GM12801 (cell line): ENCODE results near the gene ANKS1A.

Source experiments
- TF ChIP-seq, protein P1 (sequence below): IDR thresholded peaks from one replicate; pipeline ENCODE4 v1.5.1; 2011; ENCODE audit warnings: control low read depth; ENCODE audit not compliant: insufficient read length; ENCODE audit errors: extremely low read depth

The ANKS1A gene

GRCh38 chr6:35055891-35056290 is 166.8 kb downstream of the ANKS1A start:
- TF ChIP-seq, protein P1, sequence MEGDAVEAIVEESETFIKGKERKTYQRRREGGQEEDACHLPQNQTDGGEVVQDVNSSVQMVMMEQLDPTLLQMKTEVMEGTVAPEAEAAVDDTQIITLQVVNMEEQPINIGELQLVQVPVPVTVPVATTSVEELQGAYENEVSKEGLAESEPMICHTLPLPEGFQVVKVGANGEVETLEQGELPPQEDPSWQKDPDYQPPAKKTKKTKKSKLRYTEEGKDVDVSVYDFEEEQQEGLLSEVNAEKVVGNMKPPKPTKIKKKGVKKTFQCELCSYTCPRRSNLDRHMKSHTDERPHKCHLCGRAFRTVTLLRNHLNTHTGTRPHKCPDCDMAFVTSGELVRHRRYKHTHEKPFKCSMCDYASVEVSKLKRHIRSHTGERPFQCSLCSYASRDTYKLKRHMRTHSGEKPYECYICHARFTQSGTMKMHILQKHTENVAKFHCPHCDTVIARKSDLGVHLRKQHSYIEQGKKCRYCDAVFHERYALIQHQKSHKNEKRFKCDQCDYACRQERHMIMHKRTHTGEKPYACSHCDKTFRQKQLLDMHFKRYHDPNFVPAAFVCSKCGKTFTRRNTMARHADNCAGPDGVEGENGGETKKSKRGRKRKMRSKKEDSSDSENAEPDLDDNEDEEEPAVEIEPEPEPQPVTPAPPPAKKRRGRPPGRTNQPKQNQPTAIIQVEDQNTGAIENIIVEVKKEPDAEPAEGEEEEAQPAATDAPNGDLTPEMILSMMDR, result no peak

- TF ChIP-seq, protein P1, result no peak
Observed at GRCh38 chr6:35056952-35057351, 167.9 kb downstream of the ANKS1A start.

DNA sequence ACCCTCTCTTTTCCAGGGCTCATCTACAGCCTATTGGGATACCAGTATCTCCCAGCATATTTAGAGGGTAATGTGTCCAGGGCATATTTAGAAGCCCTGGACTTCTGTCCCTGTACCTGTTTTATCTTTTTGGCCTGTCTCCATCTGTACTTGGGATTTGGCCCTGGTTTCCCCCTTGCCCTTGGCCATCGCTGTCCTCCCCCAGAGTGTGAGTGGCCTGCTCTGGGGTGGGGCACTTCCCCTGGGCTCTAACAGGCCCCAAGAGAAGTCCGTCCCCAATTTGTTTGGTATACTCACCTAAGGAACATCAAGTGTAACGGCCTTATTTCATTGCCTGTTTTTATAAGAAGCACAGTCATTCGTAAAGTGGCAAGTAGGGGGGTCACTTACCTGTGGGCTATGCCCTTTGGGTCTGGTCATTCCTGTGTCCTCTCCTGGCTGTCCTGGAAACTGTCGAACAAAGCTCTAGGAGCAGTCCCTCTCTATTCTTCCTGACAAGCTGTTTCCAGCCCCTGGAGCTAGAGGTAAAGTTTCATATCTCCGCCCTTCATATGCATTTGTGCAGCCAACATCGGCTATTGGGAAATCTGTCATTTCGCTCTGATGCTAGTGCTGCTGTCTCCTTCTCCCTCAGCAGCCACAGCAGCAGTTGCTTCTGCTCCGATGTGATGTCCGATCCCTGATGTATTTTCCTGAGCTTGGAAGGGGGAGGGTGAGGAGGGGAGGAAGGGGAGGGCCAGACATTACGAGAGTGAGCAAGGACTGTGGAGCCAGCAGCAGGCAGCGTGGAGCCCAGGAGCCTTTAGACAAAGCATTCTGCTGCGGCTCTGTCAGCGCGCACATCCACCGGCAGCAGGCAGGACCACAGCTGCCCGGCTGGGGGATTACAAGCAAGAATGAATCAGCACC is 168.6 kb downstream of the ANKS1A start:
- TF ChIP-seq, protein P1, result no peak

GRCh38 chr6:35058358-35058675 is 169.3 kb downstream of the ANKS1A start:
- TF ChIP-seq, protein P1, result no peak

GRCh38 chr6:35058865-35059522 is 169.9 kb downstream of the ANKS1A start:
- TF ChIP-seq, protein P1, result no peak

GRCh38 chr6:35059596-35060345 is 170.7 kb downstream of the ANKS1A start:
- TF ChIP-seq, protein P1, result no peak

GRCh38 chr6:35061102-35061615 is 172.1 kb downstream of the ANKS1A start:
- TF ChIP-seq, protein P1, result no peak
